SH-SY5Y (cell line): ENCODE data around the gene CORO2B.

Source experiments
- GATA2 ChIP-seq: IDR thresholded peaks from 2 replicates; pipeline ENCODE4 v1.6.1; 2011; ENCODE audit warnings: mild to moderate bottlenecking, low read depth, low read length
- GATA3 ChIP-seq: IDR thresholded peaks from 2 replicates; pipeline ENCODE4 v1.6.1; 2011; ENCODE audit warnings: low read depth, mild to moderate bottlenecking, low read length, moderate library complexity

DNA sequence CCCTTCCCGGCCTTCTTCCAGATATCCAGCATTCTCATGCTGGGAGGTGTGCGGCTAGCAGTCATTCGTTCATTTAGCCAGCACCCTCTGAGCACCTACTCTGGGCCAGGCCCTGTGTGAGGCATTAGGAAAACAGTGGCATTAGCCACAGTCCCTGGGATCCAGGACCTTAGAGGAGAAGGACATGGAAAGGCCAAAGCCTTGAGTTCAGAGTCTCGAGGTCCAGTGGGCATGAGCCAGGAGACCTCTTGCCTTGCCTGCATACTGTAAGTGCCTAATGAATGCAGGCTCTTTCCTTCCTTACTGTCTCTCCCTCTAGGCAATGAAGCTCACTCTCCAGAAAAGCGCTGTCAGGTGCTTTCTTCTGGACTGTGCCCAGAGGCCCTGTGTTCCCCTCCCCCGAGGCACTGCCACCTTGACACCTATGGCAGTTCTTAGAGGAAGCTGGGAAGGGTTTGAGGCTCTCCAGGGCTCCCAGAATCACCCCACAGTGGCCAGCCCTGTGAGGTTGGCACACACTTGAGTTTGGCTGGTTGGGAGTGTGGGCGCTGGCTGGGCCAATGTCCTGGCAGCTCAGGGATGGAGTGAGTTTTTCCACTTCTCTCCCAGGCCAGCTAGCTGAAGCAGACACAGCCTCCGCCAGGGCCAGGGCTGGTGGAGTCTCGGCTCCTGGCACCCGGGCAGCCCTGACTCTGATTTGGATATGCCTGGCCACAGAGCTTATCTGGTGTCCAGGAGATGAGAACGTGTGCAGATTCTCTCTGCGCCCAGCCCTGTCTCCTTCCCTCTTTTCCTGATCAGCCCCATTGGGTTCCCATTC, 5.4 kb downstream of the CORO2B start:
- TF ChIP-seq GATA2 = no peak
- no peak for TF ChIP-seq GATA3
